GM21737 (cell line): ENCODE data around the gene EMC9.

Source experiments
- ATAC-seq: cut with Tn5 transposase; IDR thresholded peaks from one replicate; pipeline ENCODE4 v1.9.1; 2021; ENCODE audit warnings: mild to moderate bottlenecking, moderate library complexity; ENCODE audit not compliant: unreplicated experiment

EMC9 gene

DNA sequence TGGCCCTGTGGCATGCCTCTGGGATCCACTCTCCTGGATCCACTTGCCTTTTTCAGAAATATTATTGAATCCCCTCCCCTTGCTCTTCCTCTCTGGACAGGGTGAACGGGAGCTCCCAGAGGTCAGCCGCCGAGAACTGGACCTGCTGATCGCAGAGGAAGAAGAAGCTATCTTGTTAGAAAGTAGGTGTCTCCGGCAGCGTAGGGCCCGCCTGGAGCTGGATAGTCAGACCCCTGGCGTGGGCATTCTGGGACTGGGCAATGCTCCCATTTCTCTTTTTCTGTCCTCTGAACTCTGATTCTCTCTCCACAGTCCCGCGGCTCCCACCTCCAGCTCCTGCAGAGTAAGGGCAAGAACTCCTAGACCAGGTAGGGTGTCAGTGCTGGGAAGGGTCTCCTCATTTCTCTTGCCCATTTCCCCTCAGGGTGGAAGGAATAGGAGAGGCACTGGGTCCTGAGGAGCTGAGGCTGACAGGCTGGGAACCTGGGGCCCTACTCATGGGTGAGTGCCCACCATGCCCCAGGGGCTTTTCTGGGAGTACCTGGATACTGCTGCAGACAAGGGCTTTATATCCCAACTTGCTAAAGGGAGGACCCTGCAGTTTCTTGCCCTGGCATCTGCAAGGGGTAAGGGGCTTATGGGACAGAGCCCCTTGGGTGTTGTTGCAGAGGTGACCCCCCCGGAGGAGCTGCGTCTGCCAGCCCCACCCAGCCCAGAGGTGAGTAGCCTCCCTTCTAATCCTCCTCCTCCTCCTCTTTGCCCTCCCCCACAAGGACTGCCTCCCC lies 35.8 kb upstream of the EMC9 start:
- ATAC-seq = no peak

DNA sequence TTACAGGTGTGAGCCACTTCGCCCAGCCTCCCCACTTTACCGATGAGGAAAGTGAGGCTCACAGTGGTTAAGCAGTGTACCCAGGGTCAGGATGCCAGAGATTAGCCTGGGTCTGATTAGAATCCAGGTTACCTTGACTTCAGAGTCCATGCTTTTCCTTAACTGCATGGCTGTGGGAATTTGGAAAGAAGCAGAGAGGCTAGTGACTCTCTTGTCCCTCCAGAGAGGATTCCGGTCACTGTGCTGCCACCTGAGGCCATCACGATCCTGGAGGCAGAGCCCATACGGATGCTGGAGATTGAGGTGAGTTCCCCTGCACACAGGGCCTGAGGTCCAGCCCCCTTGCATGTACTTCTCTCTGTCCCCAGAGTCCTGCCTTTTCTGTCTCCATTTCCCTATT lies 35.2 kb upstream of the EMC9 start:
- ATAC-seq = no peak

DNA sequence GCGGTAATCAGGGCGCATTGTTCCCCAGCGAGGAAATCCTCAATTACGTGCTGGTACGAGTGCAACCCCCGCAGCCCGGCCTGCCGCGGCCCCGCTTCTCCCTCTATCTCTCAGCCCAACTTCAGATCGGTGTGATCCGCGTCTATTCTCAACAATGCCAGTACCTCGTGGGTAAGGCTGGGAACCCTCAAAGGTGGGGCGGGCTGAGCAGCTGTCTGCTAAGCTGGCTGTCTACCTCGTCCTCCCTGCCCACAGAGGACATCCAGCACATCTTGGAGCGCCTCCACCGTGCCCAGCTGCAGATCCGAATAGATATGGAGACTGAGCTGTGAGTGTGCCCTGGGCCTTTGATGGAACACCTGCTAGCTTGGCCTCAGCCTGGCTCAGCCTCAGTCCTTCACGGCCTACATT lies 31.5 kb upstream of the EMC9 start:
- ATAC-seq = no peak

DNA sequence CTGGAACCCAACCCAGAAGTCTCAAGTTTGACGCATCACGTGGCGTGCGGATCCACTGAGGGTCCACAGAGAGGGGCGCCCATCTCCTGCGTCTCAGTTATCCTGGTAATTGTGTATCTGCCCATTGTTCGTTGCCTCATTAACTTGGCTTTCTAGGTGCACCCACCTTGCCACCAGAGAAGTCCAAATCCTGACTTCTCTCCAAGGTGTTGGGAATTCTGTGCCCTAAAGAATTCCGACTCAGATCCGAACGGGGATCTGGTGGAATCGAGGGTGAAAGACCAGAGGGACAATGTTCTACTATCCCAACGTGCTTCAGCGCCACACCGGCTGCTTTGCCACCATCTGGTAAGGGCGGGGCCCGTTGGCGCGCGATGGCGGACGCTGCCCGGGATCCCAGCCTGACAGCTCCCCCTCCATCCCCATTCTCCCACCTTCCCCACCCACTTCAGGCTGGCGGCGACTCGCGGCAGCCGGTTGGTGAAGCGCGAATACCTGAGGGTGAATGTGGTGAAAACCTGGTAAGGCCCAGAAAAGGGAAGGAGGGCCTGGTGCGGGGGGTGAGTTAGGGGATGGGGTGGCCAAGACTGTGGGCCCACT lies 31.0 kb upstream of the EMC9 start:
- no peak for ATAC-seq

DNA sequence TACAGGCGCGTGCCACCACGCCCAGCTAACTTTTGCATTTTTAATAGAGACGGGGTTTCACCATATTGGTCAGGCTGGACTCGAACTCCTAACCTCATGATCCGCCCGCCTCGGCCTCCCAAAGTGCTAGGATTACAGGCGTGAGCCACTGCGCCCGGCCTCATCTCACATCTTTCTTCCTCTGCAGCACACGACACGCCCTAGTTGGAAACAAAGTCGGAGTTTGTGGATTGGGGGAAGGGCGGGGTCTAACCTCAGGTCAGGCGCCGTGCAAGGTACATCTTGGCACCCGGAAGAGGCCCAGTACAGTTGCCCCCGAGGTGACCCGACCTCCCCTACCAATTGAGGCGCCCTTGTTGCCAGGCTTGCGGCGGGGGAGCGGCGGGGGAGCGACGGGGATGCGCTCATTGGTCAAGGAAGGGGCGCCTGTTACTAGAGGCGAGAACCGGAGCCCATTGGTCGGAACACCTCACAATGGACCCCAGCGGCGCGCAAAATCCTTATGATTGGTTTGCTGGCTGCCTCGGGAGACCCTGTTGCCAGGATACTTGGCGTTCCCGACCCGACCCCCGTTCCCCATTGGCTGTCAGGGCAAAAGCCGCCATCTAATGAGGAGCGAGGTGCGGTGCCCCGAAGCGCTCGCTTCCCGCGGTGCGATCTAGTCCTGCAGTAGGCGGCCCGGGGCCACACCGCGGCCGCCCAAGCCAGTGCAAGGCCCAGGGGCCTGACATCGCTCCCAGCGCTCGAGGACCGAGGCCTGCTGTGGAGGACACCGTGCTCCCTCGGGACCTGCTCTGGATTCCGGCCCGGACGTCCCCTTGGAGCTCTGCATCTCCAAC lies 30.2 kb upstream of the EMC9 start, which contains the start of gene REC8:
Gene REC8, plus strand, starts transcription at position 659 of the 839 bp plus-strand sequence. CDS start 473 bp downstream, outside the sequence.
- peak; percentile 81 for ATAC-seq

DNA sequence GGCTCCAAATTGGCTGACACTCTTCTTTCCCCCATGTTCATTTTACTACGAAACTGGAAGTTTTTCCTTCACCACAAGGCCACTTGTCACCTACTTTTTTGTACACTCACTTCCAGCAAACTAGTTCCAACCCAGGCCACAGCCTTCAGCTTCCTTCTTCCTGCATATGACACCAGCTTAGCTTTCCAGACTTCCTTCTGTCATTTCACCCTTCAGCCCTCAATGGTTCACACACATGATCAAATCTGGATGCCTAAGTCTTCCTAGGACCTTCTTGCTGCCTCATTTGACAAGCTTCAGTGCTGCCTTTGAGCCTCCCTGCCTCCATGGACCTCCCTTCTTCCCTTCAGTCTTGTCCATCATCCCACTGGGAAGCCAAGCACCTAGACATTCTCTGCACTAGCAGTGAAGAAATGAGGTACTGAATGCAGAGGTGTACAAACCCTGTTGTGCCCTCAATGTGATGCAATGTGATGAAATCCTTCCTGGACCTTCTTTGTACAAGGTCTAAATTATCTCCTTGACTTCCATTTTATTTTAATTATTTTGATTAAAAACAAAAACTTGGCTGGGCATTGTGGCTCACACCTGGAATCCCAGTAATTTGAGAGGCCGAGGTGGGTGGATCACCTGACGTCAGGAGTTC lies 26.2 kb upstream of the EMC9 start:
- no peak for ATAC-seq

DNA sequence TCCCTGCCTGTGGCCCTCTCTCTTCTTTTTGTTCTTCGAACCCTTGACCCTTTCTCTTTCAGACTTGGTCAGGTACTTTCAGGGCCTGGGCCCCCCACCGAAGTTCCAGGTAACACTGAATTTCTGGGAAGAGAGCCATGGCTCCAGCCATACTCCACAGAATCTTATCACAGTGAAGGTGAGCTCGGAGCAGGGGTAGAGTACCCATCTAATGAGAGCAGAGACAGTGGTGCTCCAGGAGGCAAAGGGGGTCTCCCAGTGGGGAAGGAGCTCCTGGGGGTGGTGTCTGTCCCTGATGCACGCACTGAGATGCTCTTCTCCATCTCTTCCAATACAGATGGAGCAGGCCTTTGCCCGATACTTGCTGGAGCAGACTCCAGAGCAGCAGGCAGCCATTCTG lies 24.4 kb upstream of the EMC9 start:
- no peak for ATAC-seq

DNA sequence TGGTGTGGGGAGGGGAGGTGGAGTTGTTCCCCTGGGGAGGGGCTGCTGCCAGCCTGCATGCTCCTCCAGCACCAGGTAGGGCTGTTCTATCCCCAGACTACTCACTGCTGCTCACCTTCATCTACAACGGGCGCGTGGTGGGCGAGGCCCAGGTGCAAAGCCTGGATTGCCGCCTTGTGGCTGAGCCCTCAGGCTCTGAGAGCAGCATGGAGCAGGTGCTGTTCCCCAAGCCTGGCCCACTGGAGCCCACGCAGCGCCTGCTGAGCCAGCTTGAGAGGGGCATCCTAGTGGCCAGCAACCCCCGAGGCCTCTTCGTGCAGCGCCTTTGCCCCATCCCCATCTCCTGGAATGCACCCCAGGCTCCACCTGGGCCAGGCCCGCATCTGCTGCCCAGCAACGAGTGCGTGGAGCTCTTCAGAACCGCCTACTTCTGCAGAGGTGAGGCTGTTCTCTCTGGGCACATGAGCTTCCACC lies 23.2 kb upstream of the EMC9 start:
- no peak for ATAC-seq

DNA sequence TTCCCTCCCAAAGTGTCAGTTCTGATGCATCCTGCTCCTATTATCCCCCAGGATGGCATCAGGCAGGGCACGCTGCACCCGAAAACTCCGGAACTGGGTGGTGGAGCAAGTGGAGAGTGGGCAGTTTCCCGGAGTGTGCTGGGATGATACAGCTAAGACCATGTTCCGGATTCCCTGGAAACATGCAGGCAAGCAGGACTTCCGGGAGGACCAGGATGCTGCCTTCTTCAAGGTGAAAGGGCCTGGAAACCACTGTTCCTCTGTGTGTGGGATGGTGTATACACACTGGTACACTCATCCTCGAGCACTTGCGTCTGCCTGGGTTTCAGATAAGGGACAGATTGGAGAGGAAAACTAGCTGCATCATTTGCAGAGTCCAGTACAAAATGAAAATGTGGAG lies 20.7 kb upstream of the EMC9 start:
- no peak for ATAC-seq

DNA sequence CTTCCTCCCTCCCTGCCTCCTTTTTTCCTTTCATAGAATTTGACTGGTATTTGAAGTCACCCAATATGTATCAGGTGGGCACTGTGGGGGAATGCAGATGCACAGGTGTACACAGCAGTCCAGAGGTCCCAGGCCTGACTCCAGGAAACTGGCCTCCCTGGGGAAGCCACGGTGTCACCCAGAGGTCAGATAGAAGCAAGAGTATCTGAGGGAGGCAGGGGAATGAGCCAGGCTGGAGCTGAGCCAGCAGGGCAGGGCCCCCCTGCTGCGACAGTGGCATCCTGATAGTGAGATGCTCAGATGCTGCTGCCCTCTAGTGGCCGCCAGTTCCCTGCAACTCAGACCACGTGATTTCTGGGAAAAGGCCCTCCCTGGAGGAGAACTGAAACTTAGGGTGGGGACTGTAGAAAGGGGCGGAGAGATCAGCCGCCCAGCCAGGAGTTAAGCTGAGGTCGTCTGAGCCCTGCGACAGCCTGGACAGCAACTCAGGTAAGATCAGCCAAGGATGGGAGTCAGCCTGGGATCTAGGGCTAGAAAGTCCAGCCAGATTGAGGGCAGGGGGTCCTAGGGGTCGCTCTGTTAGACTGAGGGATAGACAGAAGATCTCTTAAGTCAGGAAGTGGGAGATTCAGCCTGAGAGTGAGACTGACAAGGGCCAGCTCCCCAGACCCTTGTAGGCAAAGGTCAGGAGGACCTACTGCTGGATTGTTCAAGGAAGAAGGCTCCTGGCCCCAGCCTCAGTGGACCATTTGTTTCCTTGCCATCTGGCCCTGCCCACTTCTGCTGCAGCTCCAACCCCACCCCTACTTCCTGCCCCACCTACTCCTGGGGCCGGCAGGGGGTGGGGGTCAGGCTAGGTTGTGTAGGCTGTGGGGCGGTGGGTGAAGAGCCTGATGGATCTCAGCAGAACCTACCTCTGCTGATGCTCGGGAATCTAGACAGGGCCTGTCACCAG lies 19.7 kb upstream of the EMC9 start, which contains the start of gene IRF9:
Gene IRF9, plus strand, starts transcription at position 416 of the 955 bp plus-strand sequence. CDS start 880 bp downstream, outside the sequence.
- peak; percentile 72 for ATAC-seq

DNA sequence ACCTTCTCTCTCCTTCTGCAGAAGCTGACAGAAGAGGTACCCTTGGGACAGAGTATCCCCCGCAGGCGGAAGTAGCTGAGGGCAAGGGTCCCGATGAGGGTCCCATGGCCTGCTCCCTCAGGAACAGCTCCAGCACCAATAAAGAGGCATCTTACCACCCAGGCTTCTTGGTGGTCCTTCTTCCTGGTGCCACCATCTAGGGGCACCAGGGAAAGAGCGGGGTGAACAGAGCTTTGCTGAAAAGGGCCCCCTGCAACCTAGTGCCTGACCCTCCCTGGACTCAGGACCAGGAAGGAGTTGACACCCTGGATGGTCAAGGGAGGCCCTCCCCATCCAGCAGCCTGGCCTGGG lies 19.1 kb upstream of the EMC9 start:
- ATAC-seq = peak; percentile 7

DNA sequence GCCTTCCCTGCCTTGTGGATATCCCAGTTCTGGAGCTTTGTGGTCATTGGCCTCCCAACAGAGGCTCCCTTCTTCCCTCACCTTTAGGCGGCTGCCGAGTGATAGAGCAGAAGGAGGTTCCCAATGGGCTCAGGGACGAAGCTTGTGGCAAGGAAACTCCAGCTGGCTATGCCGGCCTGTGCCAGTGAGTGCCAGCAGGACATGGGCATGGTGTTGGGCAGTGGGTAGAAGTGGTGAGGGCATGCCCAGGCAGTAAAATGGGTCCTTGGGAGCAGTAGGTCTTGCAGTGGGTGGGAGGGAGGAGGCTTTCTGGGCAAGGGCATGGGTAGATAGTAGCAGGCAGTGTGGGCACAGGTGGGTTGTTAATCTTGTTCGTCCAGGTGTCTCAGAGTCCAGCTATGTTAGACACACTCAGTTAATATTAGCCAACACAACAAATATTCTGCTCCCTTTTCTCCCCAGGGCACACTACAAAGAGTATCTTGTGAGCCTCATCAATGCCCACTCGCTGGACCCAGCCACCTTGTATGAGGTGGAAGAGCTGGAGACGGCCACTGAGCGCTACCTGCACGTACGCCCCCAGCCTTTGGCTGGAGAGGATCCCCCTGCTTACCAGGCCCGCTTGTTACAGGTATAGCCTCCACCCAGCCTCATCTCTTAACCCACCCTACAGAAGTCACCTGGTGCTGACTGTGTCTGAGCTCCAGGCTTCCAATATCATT lies 18.5 kb upstream of the EMC9 start:
- ATAC-seq = no peak

DNA sequence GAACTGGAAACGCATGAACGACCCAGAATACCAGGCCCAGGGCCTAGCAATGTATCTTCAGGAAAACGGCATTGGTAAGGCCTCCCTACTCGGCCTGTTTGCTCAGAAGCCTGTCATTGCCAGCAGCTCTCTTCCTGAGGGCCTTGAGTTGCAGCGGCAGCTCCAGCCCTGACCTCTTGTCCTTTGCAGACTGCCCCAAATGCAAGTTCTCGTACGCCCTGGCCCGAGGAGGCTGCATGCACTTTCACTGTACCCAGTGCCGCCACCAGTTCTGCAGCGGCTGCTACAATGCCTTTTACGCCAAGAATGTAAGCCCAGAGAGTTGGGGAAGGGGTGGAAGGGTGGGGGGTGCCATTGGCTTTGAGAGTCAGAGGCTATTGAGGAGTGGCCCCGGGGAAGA lies 15.9 kb upstream of the EMC9 start:
- ATAC-seq = no peak

DNA sequence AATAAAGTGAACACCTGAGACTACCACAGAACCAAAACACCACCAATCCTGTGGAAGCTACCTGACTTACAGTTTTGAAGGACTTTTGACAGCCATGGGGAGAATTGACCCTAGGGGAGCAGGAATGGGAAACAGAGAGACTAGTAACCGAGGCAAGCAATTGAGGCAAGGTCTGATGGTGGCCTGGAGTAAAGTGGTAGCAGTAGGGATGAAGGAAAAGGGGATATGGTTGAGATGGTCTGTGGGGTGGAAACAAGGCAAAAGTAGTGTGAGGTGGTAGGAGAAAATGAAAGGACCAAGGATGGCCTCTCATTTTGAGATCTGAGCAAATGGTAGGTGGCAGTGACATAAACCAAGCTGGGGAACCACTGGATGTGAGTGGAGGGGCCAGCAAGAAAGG lies 15.4 kb upstream of the EMC9 start:
- ATAC-seq = no peak

DNA sequence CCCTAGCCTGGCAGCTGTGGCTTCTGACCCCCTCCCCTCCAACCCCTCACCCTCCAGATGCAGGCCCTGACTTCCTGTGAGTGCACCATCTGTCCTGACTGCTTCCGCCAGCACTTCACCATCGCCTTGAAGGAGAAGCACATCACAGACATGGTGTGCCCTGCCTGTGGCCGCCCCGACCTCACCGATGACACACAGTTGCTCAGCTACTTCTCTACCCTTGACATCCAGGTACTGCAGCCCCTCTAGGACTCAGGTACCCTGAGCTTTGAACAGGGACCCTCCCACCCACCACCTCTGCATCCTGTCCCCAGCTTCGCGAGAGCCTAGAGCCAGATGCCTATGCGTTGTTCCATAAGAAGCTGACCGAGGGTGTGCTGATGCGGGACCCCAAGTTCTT lies 13.7 kb upstream of the EMC9 start:
- no peak for ATAC-seq

DNA sequence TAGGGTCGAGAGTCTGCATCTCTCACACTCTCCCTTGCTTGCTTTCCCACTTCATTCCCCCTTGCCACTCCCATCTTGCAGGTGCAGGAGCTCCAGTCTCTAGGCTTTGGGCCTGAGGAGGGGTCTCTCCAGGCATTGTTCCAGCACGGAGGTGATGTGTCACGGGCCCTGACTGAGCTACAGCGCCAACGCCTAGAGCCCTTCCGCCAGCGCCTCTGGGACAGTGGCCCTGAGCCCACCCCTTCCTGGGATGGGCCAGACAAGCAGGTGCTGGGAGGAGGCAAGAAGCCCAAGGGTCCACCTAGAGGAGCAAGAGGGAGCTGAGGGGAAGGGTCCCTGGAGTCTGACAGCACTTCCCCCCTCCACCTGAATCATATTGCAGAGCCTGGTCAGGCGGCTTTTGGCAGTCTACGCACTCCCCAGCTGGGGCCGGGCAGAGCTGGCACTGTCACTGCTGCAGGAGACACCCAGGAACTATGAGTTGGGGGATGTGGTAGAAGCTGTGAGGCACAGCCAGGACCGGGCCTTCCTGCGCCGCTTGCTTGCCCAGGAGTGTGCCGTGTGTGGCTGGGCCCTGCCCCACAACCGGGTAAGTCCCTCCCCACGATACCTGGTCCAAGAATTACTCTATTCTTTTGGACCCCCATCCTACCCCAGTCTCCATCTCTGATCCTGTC lies 10.2 kb upstream of the EMC9 start:
- ATAC-seq = no peak

DNA sequence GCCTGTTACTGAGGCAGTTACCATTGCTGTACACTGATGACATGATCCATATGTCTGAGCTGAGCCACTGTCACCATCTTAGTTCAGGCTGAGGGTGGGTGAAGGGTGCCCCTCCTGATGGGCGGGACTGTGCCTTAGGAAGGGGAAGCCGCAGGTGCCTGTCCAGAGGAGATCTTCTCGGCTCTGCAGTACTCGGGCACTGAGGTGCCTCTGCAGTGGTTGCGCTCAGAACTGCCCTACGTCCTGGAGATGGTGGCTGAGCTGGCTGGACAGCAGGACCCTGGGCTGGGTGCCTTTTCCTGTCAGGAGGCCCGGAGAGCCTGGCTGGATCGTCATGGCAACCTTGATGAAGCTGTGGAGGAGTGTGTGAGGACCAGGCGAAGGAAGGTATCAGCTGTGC lies 9.6 kb upstream of the EMC9 start:
- no peak for ATAC-seq

DNA sequence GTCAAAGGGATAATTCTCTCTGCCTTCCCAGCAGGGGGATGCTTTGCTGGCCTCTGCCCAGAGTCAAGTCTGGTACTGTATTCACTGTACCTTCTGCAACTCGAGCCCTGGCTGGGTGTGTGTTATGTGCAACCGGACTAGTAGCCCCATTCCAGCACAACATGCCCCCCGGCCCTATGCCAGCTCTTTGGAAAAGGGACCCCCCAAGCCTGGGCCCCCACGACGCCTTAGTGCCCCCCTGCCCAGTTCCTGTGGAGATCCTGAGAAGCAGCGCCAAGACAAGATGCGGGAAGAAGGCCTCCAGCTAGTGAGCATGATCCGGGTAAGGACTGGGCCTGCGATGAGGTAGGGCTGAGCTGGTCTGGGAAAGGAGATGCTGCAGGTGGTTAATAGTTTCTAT lies 9.2 kb upstream of the EMC9 start:
- ATAC-seq = no peak

DNA sequence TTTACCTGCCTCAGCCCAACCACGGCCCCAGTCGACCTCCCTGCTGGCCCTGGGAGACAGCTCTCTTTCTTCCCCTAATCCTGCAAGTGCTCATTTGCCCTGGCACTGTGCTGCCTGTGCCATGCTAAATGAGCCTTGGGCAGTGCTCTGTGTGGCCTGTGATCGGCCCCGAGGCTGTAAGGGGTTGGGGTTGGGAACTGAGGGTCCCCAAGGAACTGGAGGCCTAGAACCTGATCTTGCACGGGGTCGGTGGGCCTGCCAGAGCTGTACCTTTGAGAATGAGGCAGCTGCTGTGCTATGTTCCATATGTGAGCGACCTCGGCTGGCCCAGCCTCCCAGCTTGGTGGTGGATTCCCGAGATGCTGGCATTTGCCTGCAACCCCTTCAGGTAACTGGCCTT lies 8.7 kb upstream of the EMC9 start:
- ATAC-seq = no peak
